ENCODE data around the gene HEYL.
"Not testable (repeated sequence)": the region's sequence is repeated elsewhere in the genome, so short reads cannot be mapped to it uniquely, and the experiment has no call there.

GRCh38 chr1:39601667-39602255 lies 37.7 kb downstream of the HEYL start:
- TF ChIP-seq POLR2A, POLR2AphosphoS5 (IDR thresholded peaks at IDR 0.05; ENCODE audit: low read depth, low read length): not testable (repeated sequence)
